Body of pancreas (tissue), 4 donors: Measurements from ENCODE around the gene WDPCP.

Source experiments
- POLR2A ChIP-seq, 3 donors: fragments of 450-650 bp; IDR thresholded peaks; one replicate each; pipeline ENCODE4 v1.6.1; 2016; ENCODE audit warnings: antibody characterized with exemption in 3 of 3, mild to moderate bottlenecking in 2 of 3
- TF ChIP-seq, protein P1 (sequence below), 7 experiments: fragments of 450-650 bp in 4 of 7; fragments of 200-600 bp in 3 of 7; sonication (generic) in 3 of 7; IDR thresholded peaks; one replicate each; pipeline ENCODE4 v1.5.1; 2016 to 2019; ENCODE audit warnings: antibody characterized with exemption in 7 of 7

DNA sequence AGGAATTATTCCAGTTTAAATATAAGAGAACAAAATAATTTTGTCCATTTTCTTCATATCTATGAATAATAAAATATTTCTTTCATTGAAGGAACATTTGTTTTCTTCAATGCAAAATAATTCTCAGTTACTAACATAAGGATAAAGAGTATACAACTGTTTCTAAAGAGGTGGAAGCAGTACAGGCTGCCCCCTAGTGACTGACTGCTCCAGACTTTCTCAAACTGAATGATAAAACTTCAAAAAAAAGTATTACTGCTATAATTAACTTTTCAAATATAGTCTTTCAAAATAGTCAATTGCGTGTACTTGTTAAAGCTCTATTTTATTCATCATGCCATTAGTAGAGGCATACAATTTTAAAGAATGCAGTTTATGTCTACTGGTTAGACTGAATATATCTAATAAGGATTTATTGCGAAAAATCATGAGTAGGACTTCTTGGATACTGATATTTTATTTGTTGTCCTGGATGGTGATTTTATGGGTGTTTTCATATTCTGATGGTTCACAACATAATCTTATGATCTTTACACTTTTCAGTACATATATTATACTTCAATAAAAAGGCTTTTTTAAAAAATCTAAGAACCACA lies 100.1 kb downstream of the WDPCP start:
- TF ChIP-seq, protein P1, sequence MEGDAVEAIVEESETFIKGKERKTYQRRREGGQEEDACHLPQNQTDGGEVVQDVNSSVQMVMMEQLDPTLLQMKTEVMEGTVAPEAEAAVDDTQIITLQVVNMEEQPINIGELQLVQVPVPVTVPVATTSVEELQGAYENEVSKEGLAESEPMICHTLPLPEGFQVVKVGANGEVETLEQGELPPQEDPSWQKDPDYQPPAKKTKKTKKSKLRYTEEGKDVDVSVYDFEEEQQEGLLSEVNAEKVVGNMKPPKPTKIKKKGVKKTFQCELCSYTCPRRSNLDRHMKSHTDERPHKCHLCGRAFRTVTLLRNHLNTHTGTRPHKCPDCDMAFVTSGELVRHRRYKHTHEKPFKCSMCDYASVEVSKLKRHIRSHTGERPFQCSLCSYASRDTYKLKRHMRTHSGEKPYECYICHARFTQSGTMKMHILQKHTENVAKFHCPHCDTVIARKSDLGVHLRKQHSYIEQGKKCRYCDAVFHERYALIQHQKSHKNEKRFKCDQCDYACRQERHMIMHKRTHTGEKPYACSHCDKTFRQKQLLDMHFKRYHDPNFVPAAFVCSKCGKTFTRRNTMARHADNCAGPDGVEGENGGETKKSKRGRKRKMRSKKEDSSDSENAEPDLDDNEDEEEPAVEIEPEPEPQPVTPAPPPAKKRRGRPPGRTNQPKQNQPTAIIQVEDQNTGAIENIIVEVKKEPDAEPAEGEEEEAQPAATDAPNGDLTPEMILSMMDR (IDR thresholded peaks at IDR 0.05): peak; percentile 8 to 64 (median 52)
- no peak for TF ChIP-seq POLR2A (IDR thresholded peaks at IDR 0.05)
